CD4-positive, alpha-beta T cell (primary cell): ENCODE data around the gene LRRC53. TPM values are rescaled to one million over a fixed set of nuclear protein-coding genes. Genes with fewer than 3 reads are reported as not detected.

Experiments
- ATAC-seq: fragments of 200-7000 bp; cut with Tn5 transposase; one replicate; pipeline ENCODE4 v1.10.0; 2022; ENCODE audit warnings: mild to moderate bottlenecking; ENCODE audit not compliant: poor library complexity
- CTCF ChIA-PET: fragments of 350-600 bp; sonication (Branson Sonifier 250); formaldehyde crosslinking; loops from one replicate; lab custom pipeline; 2021; ENCODE audit warnings: antibody characterized with exemption, inconsistent platforms; lab: Charles Lee
- POLR2A ChIA-PET: fragments of 350-600 bp; sonication (Branson Sonifier 250); formaldehyde crosslinking; loops from one replicate; lab custom pipeline; 2021; ENCODE audit warnings: antibody characterized with exemption, inconsistent platforms; lab: Charles Lee
- DNase-seq, 14 experiments: peaks; one replicate each; pipeline ENCODE4 v3.0.0-alpha.2; 2013 to 2020; ENCODE audit warnings: mixed read lengths in 2 of 14
- H3K27ac ChIP-seq, 2 donors: one replicate each; pipeline versions ENCODE4 v1.5.1 to v1.7.0; 2013; ENCODE audit warnings: low read length in 2 of 2, low read depth in 1 of 2, mild to moderate bottlenecking in 1 of 2
- H3K27me3 ChIP-seq, 2 experiments: 1 replicate in 1 of 2; 2 replicates in 1 of 2; pipeline versions ENCODE4 v1.6.1 to v1.7.0; 2013; ENCODE audit warnings: low read length in 2 of 2, control low read depth in 1 of 2, mild to moderate bottlenecking in 1 of 2, moderate library complexity in 1 of 2; ENCODE audit not compliant: insufficient read depth in 2 of 2, control insufficient read depth in 1 of 2
- H3K36me3 ChIP-seq: one replicate; pipeline ENCODE4 v1.6.1; 2013; ENCODE audit warnings: low read length, control low read depth; ENCODE audit not compliant: insufficient read depth
- H3K4me1 ChIP-seq: one replicate; pipeline ENCODE4 v1.6.1; 2013; ENCODE audit warnings: low read length, control low read depth; ENCODE audit not compliant: insufficient read depth
- H3K4me3 ChIP-seq: one replicate; pipeline ENCODE4 v1.5.1; 2013; ENCODE audit warnings: mild to moderate bottlenecking, low read length, moderate library complexity
- H3K9me3 ChIP-seq, 2 experiments: 1 replicate in 1 of 2; 2 replicates in 1 of 2; pipeline versions ENCODE4 v1.6.1 to v1.7.0; 2013; ENCODE audit warnings: low read length in 2 of 2, mild to moderate bottlenecking in 2 of 2, control low read depth in 1 of 2, moderate library complexity in 1 of 2; ENCODE audit not compliant: control insufficient read depth in 1 of 2, insufficient read depth in 1 of 2
- H3K27ac Mint-ChIP-seq: one replicate; pipeline ENCODE4 v1.8.0; 2020; ENCODE audit warnings: mixed read lengths
- H3K27me3 Mint-ChIP-seq: one replicate; pipeline ENCODE4 v1.8.0; 2021; ENCODE audit warnings: mixed read lengths
- H3K36me3 Mint-ChIP-seq: one replicate; pipeline ENCODE4 v1.8.0; 2021; ENCODE audit warnings: low read depth, mixed read lengths
- H3K4me1 Mint-ChIP-seq: one replicate; pipeline ENCODE4 v1.8.0; 2021; ENCODE audit warnings: low read depth, mixed read lengths
- H3K4me3 Mint-ChIP-seq: one replicate; pipeline ENCODE4 v1.8.0; 2020; ENCODE audit warnings: mild to moderate bottlenecking, mixed read lengths
- H3K9me3 Mint-ChIP-seq: one replicate; pipeline ENCODE4 v1.8.0; 2020; ENCODE audit warnings: mixed read lengths
- intact Hi-C, 2 experiments: fragments of 100-400 bp; cut with DNase I in 1 of 2; cut with micrococcal nuclease in 1 of 2; formaldehyde crosslinking; loops; one replicate each; pipeline versions ENCODE4 v1.15.1 to v1.9.0; 2023 to 2025; cut with DNase I, micrococcal nuclease
- total RNA-seq, 174 experiments: library from RNA in 2 of 174; stranded (reverse) in 2 of 174; gene quantifications; one replicate each; pipeline ENCODE4 v1.2.3 and lab custom pipeline; 2021 to 2026
- TF ChIP-seq, protein P1 (sequence below): fragments of 200-600 bp; IDR thresholded peaks from one replicate; pipeline ENCODE4 v1.8.0; 2022; ENCODE audit warnings: antibody characterized with exemption, mild to moderate bottlenecking

LRRC53 gene
- total RNA-seq, 2 experiments from 2014 or later, result not detected

DNA sequence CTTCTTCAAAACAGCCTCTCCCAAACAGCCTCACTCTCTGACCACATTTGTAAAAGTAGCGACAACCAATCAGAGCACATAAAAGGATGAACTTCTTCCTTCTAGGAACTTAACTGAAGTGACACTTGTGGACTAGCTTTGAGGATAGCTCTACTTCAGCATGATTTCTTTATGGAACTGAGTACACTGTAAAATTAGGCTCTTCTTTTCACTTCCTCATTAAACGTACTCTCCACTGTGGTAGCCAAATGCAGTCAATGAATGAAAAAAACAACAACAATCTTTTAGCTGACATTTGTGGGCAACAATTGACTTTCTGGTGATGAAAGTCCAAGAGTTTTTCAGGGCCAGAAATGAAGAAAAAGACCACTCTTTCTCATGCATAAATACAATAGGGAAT, 9.6 kb downstream of the LRRC53 start:
- H3K27me3 ChIP-seq, result no peaks in the 10 kb centered on the region
- Mint-ChIP-seq H3K9me3 (no peaks in the 10 kb centered on the region), H3K4me3 (no peak overlapping the region), H3K4me1 (no peaks in the 10 kb centered on the region), H3K27ac (no peak overlapping the region), H3K36me3 (no peaks in the 10 kb centered on the region), H3K27me3 (no peaks in the 10 kb centered on the region)
- H3K27ac ChIP-seq, result no peak overlapping the region
- intact Hi-C loops, result no loop called here
- POLR2A ChIA-PET, result no interaction called here
- no peaks in the 10 kb centered on the region for H3K4me1 ChIP-seq
- no peak for ATAC-seq
- no peak for DNase-seq
- CTCF ChIA-PET, result no interaction called here
- no peak overlapping the region for H3K4me3 ChIP-seq
- no peaks in the 10 kb centered on the region for H3K9me3 ChIP-seq
- TF ChIP-seq, protein P1, sequence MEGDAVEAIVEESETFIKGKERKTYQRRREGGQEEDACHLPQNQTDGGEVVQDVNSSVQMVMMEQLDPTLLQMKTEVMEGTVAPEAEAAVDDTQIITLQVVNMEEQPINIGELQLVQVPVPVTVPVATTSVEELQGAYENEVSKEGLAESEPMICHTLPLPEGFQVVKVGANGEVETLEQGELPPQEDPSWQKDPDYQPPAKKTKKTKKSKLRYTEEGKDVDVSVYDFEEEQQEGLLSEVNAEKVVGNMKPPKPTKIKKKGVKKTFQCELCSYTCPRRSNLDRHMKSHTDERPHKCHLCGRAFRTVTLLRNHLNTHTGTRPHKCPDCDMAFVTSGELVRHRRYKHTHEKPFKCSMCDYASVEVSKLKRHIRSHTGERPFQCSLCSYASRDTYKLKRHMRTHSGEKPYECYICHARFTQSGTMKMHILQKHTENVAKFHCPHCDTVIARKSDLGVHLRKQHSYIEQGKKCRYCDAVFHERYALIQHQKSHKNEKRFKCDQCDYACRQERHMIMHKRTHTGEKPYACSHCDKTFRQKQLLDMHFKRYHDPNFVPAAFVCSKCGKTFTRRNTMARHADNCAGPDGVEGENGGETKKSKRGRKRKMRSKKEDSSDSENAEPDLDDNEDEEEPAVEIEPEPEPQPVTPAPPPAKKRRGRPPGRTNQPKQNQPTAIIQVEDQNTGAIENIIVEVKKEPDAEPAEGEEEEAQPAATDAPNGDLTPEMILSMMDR, result no peak
- H3K36me3 ChIP-seq, result no peaks in the 10 kb centered on the region

DNA sequence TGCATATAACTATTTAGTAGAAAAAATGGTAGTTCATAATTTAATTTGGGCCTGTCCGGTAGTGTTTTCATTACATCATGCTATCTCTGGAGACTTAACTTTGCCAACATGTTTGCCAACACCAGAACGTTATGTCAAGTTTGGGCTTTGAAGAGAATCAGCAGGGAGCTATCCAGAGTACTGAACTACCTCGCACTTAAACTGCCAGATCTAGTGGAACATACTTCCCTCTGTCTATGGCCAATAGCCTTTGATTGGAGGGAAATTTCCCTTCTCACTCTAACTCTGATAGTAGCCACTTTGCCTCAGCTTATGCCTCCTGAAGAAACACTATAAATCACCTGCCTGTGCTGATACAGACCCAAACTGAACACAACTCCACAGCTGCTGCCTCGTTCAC, 10.0 kb downstream of the LRRC53 start:
- DNase-seq (no peak), ATAC-seq (no peak)
- no peaks in the 10 kb centered on the region for H3K27me3 Mint-ChIP-seq
- H3K4me3 ChIP-seq, result no peak overlapping the region
- H3K9me3 ChIP-seq, result no peaks in the 10 kb centered on the region
- TF ChIP-seq, protein P1, result no peak
- H3K36me3 ChIP-seq, result no peaks in the 10 kb centered on the region
- intact Hi-C loops, result no loop called here
- CTCF ChIA-PET, result no interaction called here
- no peak overlapping the region for H3K4me3 Mint-ChIP-seq
- no peaks in the 10 kb centered on the region for H3K27me3 ChIP-seq
- H3K4me1 Mint-ChIP-seq, result no peaks in the 10 kb centered on the region
- no peak overlapping the region for H3K27ac ChIP-seq
- no peak overlapping the region for H3K27ac Mint-ChIP-seq
- no peaks in the 10 kb centered on the region for H3K36me3 Mint-ChIP-seq
- no peaks in the 10 kb centered on the region for H3K4me1 ChIP-seq
- POLR2A ChIA-PET, result no interaction called here
- no peaks in the 10 kb centered on the region for H3K9me3 Mint-ChIP-seq

DNA sequence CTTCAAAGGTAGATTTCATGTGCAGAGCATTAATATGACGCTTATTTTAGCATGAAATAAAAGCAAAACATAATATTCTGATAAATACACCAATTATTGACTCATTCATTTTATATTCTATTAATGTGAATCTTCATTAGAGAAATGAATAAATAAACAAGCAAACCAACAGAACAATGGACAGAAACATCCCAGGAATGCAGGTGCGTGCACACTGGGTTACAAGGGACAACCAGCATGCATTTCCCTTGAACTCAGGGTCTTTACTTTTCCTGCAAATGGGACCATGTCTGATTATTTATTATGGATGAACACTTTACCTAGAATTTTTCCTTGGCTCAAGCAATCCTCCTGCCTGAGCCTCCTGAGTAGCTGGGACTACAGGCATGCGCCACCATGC, 13.5 kb downstream of the LRRC53 start:
- no peaks in the 10 kb centered on the region for H3K27me3 ChIP-seq
- ChIA-PET POLR2A (no interaction called here), CTCF (no interaction called here)
- no peak overlapping the region for H3K27ac Mint-ChIP-seq
- H3K4me3 ChIP-seq, result no peak overlapping the region
- TF ChIP-seq, protein P1, result no peak
- H3K4me1 ChIP-seq, result no peaks in the 10 kb centered on the region
- H3K4me3 Mint-ChIP-seq, result no peak overlapping the region
- DNase-seq (no peak), ATAC-seq (no peak)
- intact Hi-C loops, result no loop called here
- H3K27me3 Mint-ChIP-seq, result no peaks in the 10 kb centered on the region
- no peak overlapping the region for H3K27ac ChIP-seq
- H3K36me3 ChIP-seq, result no peaks in the 10 kb centered on the region
- no peaks in the 10 kb centered on the region for H3K9me3 Mint-ChIP-seq
- H3K4me1 Mint-ChIP-seq, result no peaks in the 10 kb centered on the region
- no peaks in the 10 kb centered on the region for H3K36me3 Mint-ChIP-seq
- no peaks in the 10 kb centered on the region for H3K9me3 ChIP-seq
